ENCODE data around the gene L3MBTL3. TPM values are rescaled to one million over a fixed set of nuclear protein-coding genes. Genes with fewer than 3 reads are reported as not detected.
"Not testable (repeated sequence)": the region's sequence is repeated elsewhere in the genome, so short reads cannot be mapped to it uniquely, and the experiment has no call there.

The L3MBTL3 gene
- total RNA-seq, 1 donor from 2014 or later, result 9.4 TPM

GRCh38 chr6:130107710-130108109 is 89.3 kb downstream of the L3MBTL3 start:
- no peak overlapping the region for H3K9ac ChIP-seq (ENCODE audit: low read depth in 1 of 3, low read length in 3 of 3)
- no peak overlapping the region for H3K27ac ChIP-seq (ENCODE audit: low read depth, low read length)
- no peaks in the 10 kb centered on the region for H3K9me3 ChIP-seq (ENCODE audit: control insufficient read depth in 3 of 3, low read length in 3 of 3)
- peaks cover 0 to 4% (median 0%) of the 10 kb centered on the region in 3 donors for H3K36me3 ChIP-seq (ENCODE audit: control insufficient read depth in 3 of 3, insufficient read depth in 3 of 3, low read length in 3 of 3)
- no peaks in the 10 kb centered on the region for H3K27me3 ChIP-seq (ENCODE audit: control insufficient read depth in 3 of 3, insufficient read depth in 3 of 3, low read length in 3 of 3)
- H3K4me3 ChIP-seq (ENCODE audit: low read length in 3 of 3), result no peak overlapping the region
- H3K4me1 ChIP-seq (ENCODE audit: control insufficient read depth in 3 of 3, insufficient read depth in 3 of 3, low read length in 3 of 3), result no peaks in the 10 kb centered on the region

- Histone ChIP-seq H3K9me3 (ENCODE audit: control insufficient read depth in 3 of 3, low read length in 3 of 3) (no peaks in the 10 kb centered on the region), H3K9ac (ENCODE audit: low read depth in 1 of 3, low read length in 3 of 3) (no peak overlapping the region), H3K27ac (ENCODE audit: low read depth, low read length) (no peak overlapping the region), H3K36me3 (ENCODE audit: control insufficient read depth in 3 of 3, insufficient read depth in 3 of 3, low read length in 3 of 3) (no peaks in the 10 kb centered on the region), H3K4me3 (ENCODE audit: low read length in 3 of 3) (no peak overlapping the region), H3K27me3 (ENCODE audit: control insufficient read depth in 3 of 3, insufficient read depth in 3 of 3, low read length in 3 of 3) (no peaks in the 10 kb centered on the region), H3K4me1 (ENCODE audit: control insufficient read depth in 3 of 3, insufficient read depth in 3 of 3, low read length in 3 of 3) (no peaks in the 10 kb centered on the region)
These were observed 92.7 kb downstream of the L3MBTL3 start for GRCh38 chr6:130111031-130111430.

- Histone ChIP-seq H3K27ac (ENCODE audit: low read depth, low read length) (no peak overlapping the region), H3K4me1 (ENCODE audit: control insufficient read depth in 3 of 3, insufficient read depth in 3 of 3, low read length in 3 of 3) (no peaks in the 10 kb centered on the region), H3K27me3 (ENCODE audit: control insufficient read depth in 3 of 3, insufficient read depth in 3 of 3, low read length in 3 of 3) (no peaks in the 10 kb centered on the region)
These were observed 94.9 kb downstream of the L3MBTL3 start for GRCh38 chr6:130113201-130113710.

GRCh38 chr6:130115036-130115435 is 96.7 kb downstream of the L3MBTL3 start:
- H3K9me3 ChIP-seq (ENCODE audit: control insufficient read depth in 3 of 3, low read length in 3 of 3), result peaks cover 0 to 2% (median 0%) of the 10 kb centered on the region in 3 donors

More at GRCh38 chr6:130113201-130113710, 94.9 kb downstream of the L3MBTL3 start:
- peaks cover 0 to 2% (median 0%) of the 10 kb centered on the region in 3 donors for H3K9me3 ChIP-seq (ENCODE audit: control insufficient read depth in 3 of 3, low read length in 3 of 3)
- no peak overlapping the region for H3K4me3 ChIP-seq (ENCODE audit: low read length in 3 of 3)
- no peak overlapping the region for H3K9ac ChIP-seq (ENCODE audit: low read depth in 1 of 3, low read length in 3 of 3)
- no peaks in the 10 kb centered on the region for H3K36me3 ChIP-seq (ENCODE audit: control insufficient read depth in 3 of 3, insufficient read depth in 3 of 3, low read length in 3 of 3)

GRCh38 chr6:130116273-130116672 is 97.9 kb downstream of the L3MBTL3 start:
- Histone ChIP-seq H3K36me3 (ENCODE audit: control insufficient read depth in 3 of 3, insufficient read depth in 3 of 3, low read length in 3 of 3) (no peaks in the 10 kb centered on the region), H3K4me1 (ENCODE audit: control insufficient read depth in 3 of 3, insufficient read depth in 3 of 3, low read length in 3 of 3) (no peaks in the 10 kb centered on the region), H3K4me3 (ENCODE audit: low read length in 3 of 3) (no peak overlapping the region), H3K27ac (ENCODE audit: low read depth, low read length) (no peak overlapping the region), H3K9ac (ENCODE audit: low read depth in 1 of 3, low read length in 3 of 3) (no peak overlapping the region), H3K27me3 (ENCODE audit: control insufficient read depth in 3 of 3, insufficient read depth in 3 of 3, low read length in 3 of 3) (no peaks in the 10 kb centered on the region), H3K9me3 (ENCODE audit: control insufficient read depth in 3 of 3, low read length in 3 of 3) (peaks cover 0 to 2% (median 0%) of the 10 kb centered on the region in 3 donors)

More at GRCh38 chr6:130115036-130115435, 96.7 kb downstream of the L3MBTL3 start:
- Histone ChIP-seq H3K9ac (ENCODE audit: low read depth in 1 of 3, low read length in 3 of 3) (no peak overlapping the region), H3K27ac (ENCODE audit: low read depth, low read length) (no peak overlapping the region), H3K36me3 (ENCODE audit: control insufficient read depth in 3 of 3, insufficient read depth in 3 of 3, low read length in 3 of 3) (no peaks in the 10 kb centered on the region), H3K4me3 (ENCODE audit: low read length in 3 of 3) (no peak overlapping the region), H3K4me1 (ENCODE audit: control insufficient read depth in 3 of 3, insufficient read depth in 3 of 3, low read length in 3 of 3) (no peaks in the 10 kb centered on the region), H3K27me3 (ENCODE audit: control insufficient read depth in 3 of 3, insufficient read depth in 3 of 3, low read length in 3 of 3) (no peaks in the 10 kb centered on the region)

GRCh38 chr6:130117187-130117701 is 98.9 kb downstream of the L3MBTL3 start:
- H3K27me3 ChIP-seq (ENCODE audit: control insufficient read depth in 3 of 3, insufficient read depth in 3 of 3, low read length in 3 of 3); H3K4me3 ChIP-seq (ENCODE audit: low read length in 3 of 3); H3K36me3 ChIP-seq (ENCODE audit: control insufficient read depth in 3 of 3, insufficient read depth in 3 of 3, low read length in 3 of 3); H3K9ac ChIP-seq (ENCODE audit: low read depth in 1 of 3, low read length in 3 of 3); H3K4me1 ChIP-seq (ENCODE audit: control insufficient read depth in 3 of 3, insufficient read depth in 3 of 3, low read length in 3 of 3); H3K27ac ChIP-seq (ENCODE audit: low read depth, low read length); H3K9me3 ChIP-seq (ENCODE audit: control insufficient read depth in 3 of 3, low read length in 3 of 3): not testable (repeated sequence)

GRCh38 chr6:130118236-130118635 is 99.9 kb downstream of the L3MBTL3 start:
- Histone ChIP-seq H3K4me3 (ENCODE audit: low read length in 3 of 3) (no peak overlapping the region), H3K27me3 (ENCODE audit: control insufficient read depth in 3 of 3, insufficient read depth in 3 of 3, low read length in 3 of 3) (no peaks in the 10 kb centered on the region), H3K9me3 (ENCODE audit: control insufficient read depth in 3 of 3, low read length in 3 of 3) (peaks cover 0 to 2% (median 0%) of the 10 kb centered on the region in 3 donors), H3K9ac (ENCODE audit: low read depth in 1 of 3, low read length in 3 of 3) (no peak overlapping the region), H3K36me3 (ENCODE audit: control insufficient read depth in 3 of 3, insufficient read depth in 3 of 3, low read length in 3 of 3) (no peaks in the 10 kb centered on the region), H3K27ac (ENCODE audit: low read depth, low read length) (no peak overlapping the region), H3K4me1 (ENCODE audit: control insufficient read depth in 3 of 3, insufficient read depth in 3 of 3, low read length in 3 of 3) (no peaks in the 10 kb centered on the region)

- H3K4me3 ChIP-seq (ENCODE audit: low read length in 3 of 3), result no peak overlapping the region
These were observed 100.8 kb downstream of the L3MBTL3 start for GRCh38 chr6:130119211-130119610.

GRCh38 chr6:130120731-130121130 is 102.3 kb downstream of the L3MBTL3 start:
- Histone ChIP-seq H3K27me3 (ENCODE audit: control insufficient read depth in 3 of 3, insufficient read depth in 3 of 3, low read length in 3 of 3) (no peaks in the 10 kb centered on the region), H3K27ac (ENCODE audit: low read depth, low read length) (no peak overlapping the region), H3K4me1 (ENCODE audit: control insufficient read depth in 3 of 3, insufficient read depth in 3 of 3, low read length in 3 of 3) (no peaks in the 10 kb centered on the region), H3K9ac (ENCODE audit: low read depth in 1 of 3, low read length in 3 of 3) (no peak overlapping the region), H3K9me3 (ENCODE audit: control insufficient read depth in 3 of 3, low read length in 3 of 3) (peaks cover 0 to 2% (median 0%) of the 10 kb centered on the region in 3 donors), H3K4me3 (ENCODE audit: low read length in 3 of 3) (no peak overlapping the region), H3K36me3 (ENCODE audit: control insufficient read depth in 3 of 3, insufficient read depth in 3 of 3, low read length in 3 of 3) (no peaks in the 10 kb centered on the region)

More at GRCh38 chr6:130119211-130119610, 100.8 kb downstream of the L3MBTL3 start:
- Histone ChIP-seq H3K9ac (ENCODE audit: low read depth in 1 of 3, low read length in 3 of 3) (no peak overlapping the region), H3K36me3 (ENCODE audit: control insufficient read depth in 3 of 3, insufficient read depth in 3 of 3, low read length in 3 of 3) (no peaks in the 10 kb centered on the region), H3K27me3 (ENCODE audit: control insufficient read depth in 3 of 3, insufficient read depth in 3 of 3, low read length in 3 of 3) (no peaks in the 10 kb centered on the region), H3K27ac (ENCODE audit: low read depth, low read length) (no peak overlapping the region), H3K4me1 (ENCODE audit: control insufficient read depth in 3 of 3, insufficient read depth in 3 of 3, low read length in 3 of 3) (no peaks in the 10 kb centered on the region), H3K9me3 (ENCODE audit: control insufficient read depth in 3 of 3, low read length in 3 of 3) (peaks cover 0 to 2% (median 0%) of the 10 kb centered on the region in 3 donors)

GRCh38 chr6:130122243-130122642 is 103.9 kb downstream of the L3MBTL3 start:
- Histone ChIP-seq H3K4me3 (ENCODE audit: low read length in 3 of 3) (no peak overlapping the region), H3K4me1 (ENCODE audit: control insufficient read depth in 3 of 3, insufficient read depth in 3 of 3, low read length in 3 of 3) (no peaks in the 10 kb centered on the region), H3K27ac (ENCODE audit: low read depth, low read length) (no peak overlapping the region), H3K9me3 (ENCODE audit: control insufficient read depth in 3 of 3, low read length in 3 of 3) (peaks cover 0 to 2% (median 0%) of the 10 kb centered on the region in 3 donors), H3K27me3 (ENCODE audit: control insufficient read depth in 3 of 3, insufficient read depth in 3 of 3, low read length in 3 of 3) (no peaks in the 10 kb centered on the region), H3K36me3 (ENCODE audit: control insufficient read depth in 3 of 3, insufficient read depth in 3 of 3, low read length in 3 of 3) (no peaks in the 10 kb centered on the region), H3K9ac (ENCODE audit: low read depth in 1 of 3, low read length in 3 of 3) (no peak overlapping the region)
